ENCODE measurements around the gene FOXD3.

The FOXD3 gene

DNA sequence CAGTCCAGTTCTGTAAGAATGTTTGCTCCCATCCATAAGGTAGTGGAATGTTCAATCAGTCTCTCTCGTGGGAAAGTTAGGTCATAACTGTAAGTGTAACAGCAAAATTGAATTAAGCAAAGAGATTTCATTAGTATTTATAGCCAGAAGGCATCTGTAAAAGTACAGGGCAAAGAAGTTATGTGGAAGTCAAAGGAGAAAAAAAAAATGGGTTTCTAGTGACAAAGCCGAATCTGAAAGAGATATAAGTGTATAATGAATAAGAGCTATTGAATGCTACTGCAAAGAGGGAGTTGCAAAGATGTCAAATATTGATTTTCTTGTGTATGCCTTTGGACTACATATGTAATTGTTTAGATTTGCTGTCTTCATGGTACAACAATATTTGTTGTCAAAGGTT lies 47.4 kb upstream of the FOXD3 start:
- no peaks in the 10 kb centered on the region for H3K9me2 ChIP-seq (replicated peaks; ENCODE audit: control insufficient read depth, low read length)
- no peak overlapping the region for H3K27ac ChIP-seq (ENCODE audit: low read depth, low read length)
- H3K27me3 ChIP-seq (ENCODE audit: control insufficient read depth, low read length) = peaks cover 12% of the 10 kb centered on the region
- no peaks in the 10 kb centered on the region for H3K79me2 ChIP-seq (ENCODE audit: control insufficient read depth, low read length)
- TF ChIP-seq EZH2phosphoT487 (IDR thresholded peaks at IDR 0.05; ENCODE audit: borderline replicate concordance, low read length) = no peak
- TF ChIP-seq, protein P1, sequence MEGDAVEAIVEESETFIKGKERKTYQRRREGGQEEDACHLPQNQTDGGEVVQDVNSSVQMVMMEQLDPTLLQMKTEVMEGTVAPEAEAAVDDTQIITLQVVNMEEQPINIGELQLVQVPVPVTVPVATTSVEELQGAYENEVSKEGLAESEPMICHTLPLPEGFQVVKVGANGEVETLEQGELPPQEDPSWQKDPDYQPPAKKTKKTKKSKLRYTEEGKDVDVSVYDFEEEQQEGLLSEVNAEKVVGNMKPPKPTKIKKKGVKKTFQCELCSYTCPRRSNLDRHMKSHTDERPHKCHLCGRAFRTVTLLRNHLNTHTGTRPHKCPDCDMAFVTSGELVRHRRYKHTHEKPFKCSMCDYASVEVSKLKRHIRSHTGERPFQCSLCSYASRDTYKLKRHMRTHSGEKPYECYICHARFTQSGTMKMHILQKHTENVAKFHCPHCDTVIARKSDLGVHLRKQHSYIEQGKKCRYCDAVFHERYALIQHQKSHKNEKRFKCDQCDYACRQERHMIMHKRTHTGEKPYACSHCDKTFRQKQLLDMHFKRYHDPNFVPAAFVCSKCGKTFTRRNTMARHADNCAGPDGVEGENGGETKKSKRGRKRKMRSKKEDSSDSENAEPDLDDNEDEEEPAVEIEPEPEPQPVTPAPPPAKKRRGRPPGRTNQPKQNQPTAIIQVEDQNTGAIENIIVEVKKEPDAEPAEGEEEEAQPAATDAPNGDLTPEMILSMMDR (IDR thresholded peaks at IDR 0.05; ENCODE audit: low read depth, low read length, poor library complexity, severe bottlenecking) = no peak
- H4K20me1 ChIP-seq (ENCODE audit: control insufficient read depth, insufficient read depth, low read depth, low read length) = no peaks in the 10 kb centered on the region
- no peak overlapping the region for H3K4me3 ChIP-seq (ENCODE audit: low read length)
- H3K9me3 ChIP-seq (ENCODE audit: control insufficient read depth, insufficient read depth, low read length) = no peaks in the 10 kb centered on the region
- no peak overlapping the region for H3K4me2 ChIP-seq (ENCODE audit: low read length)
- H3K4me1 ChIP-seq (ENCODE audit: control insufficient read depth, low read length) = no peaks in the 10 kb centered on the region
- no peaks in the 10 kb centered on the region for H3F3A ChIP-seq (ENCODE audit: control insufficient read depth, insufficient read depth)
- H3K36me3 ChIP-seq (ENCODE audit: control insufficient read depth, low read length) = no peaks in the 10 kb centered on the region

DNA sequence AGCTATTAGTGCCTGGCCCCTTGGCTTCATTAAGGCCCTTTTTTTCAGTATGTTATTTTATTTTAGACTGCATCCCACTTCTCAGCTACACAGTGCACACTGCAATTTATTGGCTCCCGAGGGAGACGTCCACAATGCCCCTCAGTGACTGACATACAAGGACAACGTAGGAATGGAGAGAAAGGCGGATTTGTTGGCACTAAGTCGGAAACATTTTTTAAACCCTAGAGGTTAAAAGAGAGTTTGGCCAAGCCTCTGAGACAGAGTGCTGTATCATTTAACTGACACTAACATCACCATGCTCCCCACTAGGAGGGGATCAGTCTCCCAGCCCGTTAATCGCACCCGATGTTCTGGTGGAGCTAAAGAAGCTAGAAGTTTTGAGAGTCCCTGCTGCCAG lies 45.7 kb upstream of the FOXD3 start:
- Histone ChIP-seq H3K4me2 (ENCODE audit: low read length) (no peak overlapping the region), H3K79me2 (ENCODE audit: control insufficient read depth, low read length) (no peaks in the 10 kb centered on the region), H4K20me1 (ENCODE audit: control insufficient read depth, insufficient read depth, low read depth, low read length) (no peaks in the 10 kb centered on the region), H3K4me3 (ENCODE audit: low read length) (no peak overlapping the region), H3K36me3 (ENCODE audit: control insufficient read depth, low read length) (no peaks in the 10 kb centered on the region), H3K27me3 (ENCODE audit: control insufficient read depth, low read length) (peaks cover 12% of the 10 kb centered on the region), H3K27ac (ENCODE audit: low read depth, low read length) (no peak overlapping the region), H3K9me2 (replicated peaks; ENCODE audit: control insufficient read depth, low read length) (no peaks in the 10 kb centered on the region), H3K9me3 (ENCODE audit: control insufficient read depth, insufficient read depth, low read length) (no peaks in the 10 kb centered on the region), H3K4me1 (ENCODE audit: control insufficient read depth, low read length) (no peaks in the 10 kb centered on the region), H3F3A (ENCODE audit: control insufficient read depth, insufficient read depth) (no peaks in the 10 kb centered on the region)
- TF ChIP-seq EZH2phosphoT487 (IDR thresholded peaks at IDR 0.05; ENCODE audit: borderline replicate concordance, low read length) = no peak
- TF ChIP-seq, protein P1 (IDR thresholded peaks at IDR 0.05; ENCODE audit: low read depth, low read length, poor library complexity, severe bottlenecking) = no peak

- Histone ChIP-seq H3F3A (ENCODE audit: control insufficient read depth, insufficient read depth) (no peaks in the 10 kb centered on the region), H3K36me3 (ENCODE audit: control insufficient read depth, low read length) (no peaks in the 10 kb centered on the region), H3K79me2 (ENCODE audit: control insufficient read depth, low read length) (no peaks in the 10 kb centered on the region), H3K9me3 (ENCODE audit: control insufficient read depth, insufficient read depth, low read length) (no peaks in the 10 kb centered on the region), H3K4me1 (ENCODE audit: control insufficient read depth, low read length) (no peaks in the 10 kb centered on the region), H3K4me2 (ENCODE audit: low read length) (no peak overlapping the region), H3K4me3 (ENCODE audit: low read length) (no peak overlapping the region), H3K27me3 (ENCODE audit: control insufficient read depth, low read length) (peaks cover 12% of the 10 kb centered on the region), H4K20me1 (ENCODE audit: control insufficient read depth, insufficient read depth, low read depth, low read length) (no peaks in the 10 kb centered on the region), H3K27ac (ENCODE audit: low read depth, low read length) (no peak overlapping the region), H3K9me2 (replicated peaks; ENCODE audit: control insufficient read depth, low read length) (no peaks in the 10 kb centered on the region)
- no peak for TF ChIP-seq EZH2phosphoT487 (IDR thresholded peaks at IDR 0.05; ENCODE audit: borderline replicate concordance, low read length)
- TF ChIP-seq, protein P1 (IDR thresholded peaks at IDR 0.05; ENCODE audit: low read depth, low read length, poor library complexity, severe bottlenecking) = no peak
Measured at GRCh38 chr1:63277195-63278192, 44.9 kb upstream of the FOXD3 start.

All from DOHH2 (cell line).